Renal cortical epithelial cell (primary cell): ENCODE measurements around the gene ENPP7. TPM values are rescaled to one million over a fixed set of nuclear protein-coding genes. Genes with fewer than 3 reads are reported as not detected.
A peak's percentile ranks its signal among the peaks of the same experiment; 100 is the strongest.
"Not testable (repeated sequence)": the region's sequence is repeated elsewhere in the genome, so short reads cannot be mapped to it uniquely, and the experiment has no call there.

Experiments used
- DNase-seq: peaks from one replicate; pipeline ENCODE4 v3.0.0-alpha.2; 2011; ENCODE audit warnings: low read depth
- total RNA-seq: library from RNA; depleted of rRNA; stranded (reverse); fragments of >200 nt; gene quantifications from 2 replicates; pipeline ENCODE4 v1.2.3, GENCODE V29; 2014

Gene ENPP7
- total RNA-seq, 1 donor from 2014 or later, result not detected

DNA sequence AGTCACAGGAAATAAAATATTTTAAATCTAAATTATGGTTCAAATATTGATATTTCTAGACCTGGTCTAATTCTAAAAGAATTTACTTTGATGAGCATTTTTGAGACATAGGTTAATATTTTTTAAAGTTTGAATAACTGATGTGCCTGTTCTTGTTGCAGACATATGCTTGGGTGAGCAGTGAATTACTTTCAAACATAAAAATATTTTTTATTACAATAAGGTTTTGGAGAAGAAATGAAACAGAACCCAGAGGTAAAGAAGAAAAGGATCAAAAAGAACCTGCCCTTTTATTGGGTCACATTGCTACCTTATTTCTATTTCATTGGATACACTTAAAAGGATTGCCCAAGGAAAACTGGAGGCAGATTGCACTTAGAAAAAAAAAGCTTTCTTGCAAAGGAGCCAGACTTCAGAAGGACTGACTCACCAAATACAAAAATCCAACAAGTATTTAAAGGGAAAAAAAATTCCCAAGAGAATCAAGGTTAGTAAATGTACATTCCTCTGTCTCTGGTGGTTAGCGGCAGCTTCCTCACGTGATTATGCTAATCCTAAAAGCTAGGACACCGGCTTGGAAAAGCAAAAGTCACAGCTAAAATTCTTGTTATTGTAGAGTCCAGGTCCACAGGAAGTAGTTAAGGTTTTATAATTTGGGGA, 18.5 kb downstream of the ENPP7 start:
- peak; percentile 54 for DNase-seq

DNA sequence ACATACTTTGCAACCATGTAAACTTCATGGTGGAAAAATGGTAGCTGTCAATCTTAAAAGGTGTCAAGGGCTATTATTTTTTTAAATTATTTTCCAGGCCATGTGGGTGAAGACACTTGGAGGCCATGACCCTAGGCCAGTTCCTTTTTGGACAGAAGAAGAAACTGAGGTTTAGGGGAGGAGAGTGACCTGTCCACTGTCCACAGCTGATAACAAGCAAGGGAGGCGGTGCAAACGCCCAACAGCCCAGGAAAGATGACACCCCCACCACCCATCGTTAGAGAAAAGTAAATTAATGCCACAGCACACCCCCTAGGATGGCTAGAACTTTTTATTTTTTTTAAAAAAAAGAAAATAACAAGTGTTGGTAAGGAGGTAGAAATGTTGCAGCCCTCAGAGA, 19.2 kb downstream of the ENPP7 start:
- DNase-seq, result no peak

DNA sequence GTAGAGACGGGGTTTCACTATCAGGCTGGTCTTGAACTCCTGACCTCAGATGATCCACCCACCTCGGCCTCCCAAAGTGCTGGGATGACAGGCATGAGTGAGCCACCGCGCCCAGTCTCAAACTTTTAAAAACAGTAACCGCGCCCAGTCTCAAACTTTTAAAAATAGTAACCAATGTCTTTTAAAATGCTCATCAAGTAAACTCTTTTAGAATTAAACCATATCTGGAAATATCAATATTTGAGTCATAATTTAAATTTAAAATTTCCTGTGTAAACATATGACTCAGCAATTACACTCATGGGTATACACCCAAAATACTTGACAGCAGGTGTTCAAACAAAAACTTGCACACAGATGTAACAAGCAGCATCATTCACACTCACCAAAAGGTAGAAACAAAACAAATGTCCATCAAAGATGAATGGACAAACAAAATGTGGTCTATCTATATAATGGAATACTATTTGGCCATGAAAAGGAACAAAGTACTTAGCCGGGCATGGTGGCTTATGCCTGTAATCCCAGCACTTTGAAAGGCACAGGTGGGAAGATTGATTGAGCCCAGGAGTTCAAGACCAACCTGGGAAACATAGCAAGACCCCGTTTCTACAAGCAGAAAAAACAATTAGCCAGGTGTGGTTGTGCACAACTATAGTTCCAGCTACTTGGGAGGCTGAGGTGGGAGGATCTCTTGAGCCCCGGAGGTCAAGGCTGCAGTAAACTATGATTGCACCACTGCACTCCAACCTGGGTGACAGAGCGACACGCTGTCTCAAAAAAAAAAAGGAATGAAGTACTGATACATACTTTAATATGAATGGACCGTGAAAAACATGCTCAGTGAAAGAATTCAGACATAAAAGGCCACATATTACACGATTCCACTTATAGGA, 20.2 kb downstream of the ENPP7 start:
- DNase-seq, result no peak

DNA sequence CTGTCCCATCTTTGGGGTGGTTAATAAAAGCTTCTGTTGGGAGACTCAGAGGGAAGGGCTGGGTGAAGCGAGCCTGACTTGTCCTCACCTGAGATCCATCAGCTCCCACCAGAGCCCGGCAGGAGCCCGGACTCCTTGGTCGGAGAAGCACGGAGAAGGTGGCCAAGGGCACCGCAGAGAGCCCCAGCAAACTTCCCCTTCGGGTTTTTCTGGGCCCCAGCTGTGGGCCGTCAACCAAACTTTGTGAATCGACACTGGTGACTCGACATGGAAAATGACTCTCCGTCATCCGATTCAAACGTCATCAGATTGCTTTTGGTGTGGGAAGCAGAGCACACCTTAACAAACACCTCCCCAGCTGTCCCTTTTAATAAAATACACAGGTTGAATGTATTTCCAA, 21.4 kb downstream of the ENPP7 start:
- no peak for DNase-seq

DNA sequence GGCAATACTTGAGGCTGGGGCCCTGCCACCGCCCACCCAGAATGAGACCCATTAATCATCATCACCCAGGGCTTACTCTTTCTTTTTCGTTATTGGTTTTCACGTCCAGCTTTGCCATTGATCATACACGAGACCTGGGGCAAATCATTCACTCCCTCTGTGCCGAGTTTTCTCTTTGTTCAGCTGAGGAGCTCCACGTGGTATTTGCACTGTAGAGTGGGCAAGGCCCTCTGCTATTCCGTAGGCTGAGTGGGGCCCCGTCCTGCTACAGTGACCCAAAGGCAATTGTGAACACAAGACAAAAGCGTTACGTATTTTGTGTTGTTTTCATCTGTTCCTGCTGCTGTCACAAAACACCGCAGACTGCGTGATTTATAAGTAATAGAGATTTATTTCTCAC, 23.6 kb downstream of the ENPP7 start:
- DNase-seq, result no peak

DNA sequence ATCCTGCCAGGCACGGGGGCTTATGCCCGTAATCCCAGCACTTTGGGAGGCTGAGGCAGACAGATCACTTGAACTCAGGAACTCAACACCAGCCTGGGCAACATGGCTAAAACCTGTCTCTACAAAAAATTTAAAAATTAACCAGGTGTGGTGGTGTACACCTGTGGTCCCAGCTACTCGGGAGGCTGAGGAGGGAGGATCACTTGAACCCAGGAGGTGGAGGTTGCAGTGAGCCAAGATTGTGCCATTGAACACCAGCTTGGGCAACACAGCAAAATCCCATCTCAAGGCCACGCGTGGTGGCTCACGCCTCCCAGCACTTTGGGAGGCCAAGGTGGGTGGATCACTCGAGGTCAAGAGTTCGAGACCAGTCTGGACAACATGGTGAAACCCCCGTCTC, 24.2 kb downstream of the ENPP7 start:
- DNase-seq, result not testable (repeated sequence)

DNA sequence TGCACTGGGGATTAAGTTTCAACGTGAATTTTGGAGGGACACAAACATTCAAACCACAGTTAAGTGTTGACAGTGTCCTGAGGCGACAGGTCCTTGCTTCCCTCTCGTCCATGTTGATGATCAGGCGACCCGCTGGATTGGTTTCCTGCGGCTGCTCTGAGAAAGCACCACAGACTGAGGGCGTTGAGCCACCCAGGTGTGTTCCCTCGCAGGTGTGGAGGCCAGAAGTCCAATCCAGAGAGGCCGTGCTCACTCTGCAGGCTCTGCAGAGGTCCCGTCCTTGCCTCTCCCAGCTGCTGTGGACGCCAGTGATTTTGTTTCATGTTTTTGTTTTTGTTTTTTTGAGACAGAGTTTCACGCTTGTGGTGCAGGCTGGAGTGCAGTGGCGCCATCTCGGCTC, 24.8 kb downstream of the ENPP7 start:
- DNase-seq, result no peak

DNA sequence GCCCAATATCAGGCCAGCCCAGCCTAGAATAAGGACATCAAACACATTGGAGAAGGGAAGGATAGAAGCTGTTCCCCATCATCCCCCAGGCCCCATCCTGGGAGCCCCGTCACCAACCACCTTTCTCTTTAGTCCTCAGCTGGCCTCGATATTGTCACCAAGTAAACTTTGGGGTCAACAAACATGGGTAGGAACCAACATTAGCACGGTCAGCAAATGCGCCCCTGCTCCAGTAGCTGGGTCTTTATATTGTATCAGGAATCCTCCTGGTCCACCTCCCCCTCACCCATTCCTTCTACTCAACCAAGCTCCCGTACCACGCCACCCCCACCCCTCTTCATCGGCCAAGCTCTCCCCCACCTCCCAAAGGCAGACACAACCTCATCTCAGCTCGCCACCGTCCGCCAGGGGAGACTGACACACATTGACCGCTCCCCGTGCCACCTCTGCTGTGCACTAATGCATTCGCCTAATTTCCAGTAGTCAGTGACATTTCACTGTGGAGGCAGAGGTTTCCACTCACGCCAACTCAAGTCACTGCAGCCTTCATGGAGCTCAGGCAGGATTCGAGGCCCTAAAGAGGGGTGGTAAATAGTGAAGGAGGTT, 26.5 kb downstream of the ENPP7 start:
- no peak for DNase-seq

DNA sequence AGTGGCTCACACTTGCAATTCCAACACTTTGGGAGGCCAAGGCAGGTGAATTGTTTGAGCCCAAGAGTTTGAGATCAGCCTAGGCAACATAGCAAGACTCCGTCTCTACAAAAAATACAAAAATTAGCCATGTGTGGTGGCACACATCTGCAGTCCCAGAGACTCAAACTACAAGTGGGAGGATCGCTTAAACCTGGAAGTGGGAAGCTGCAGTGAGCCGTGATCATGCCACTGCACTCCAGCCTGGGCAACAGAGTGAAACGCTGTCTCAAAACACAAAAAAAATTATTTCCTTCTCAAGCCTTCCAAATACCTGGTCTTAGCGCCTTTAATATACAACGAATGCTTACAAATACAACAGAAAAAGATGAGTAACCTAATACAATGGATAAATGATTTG, 27.5 kb downstream of the ENPP7 start:
- no peak for DNase-seq

DNA sequence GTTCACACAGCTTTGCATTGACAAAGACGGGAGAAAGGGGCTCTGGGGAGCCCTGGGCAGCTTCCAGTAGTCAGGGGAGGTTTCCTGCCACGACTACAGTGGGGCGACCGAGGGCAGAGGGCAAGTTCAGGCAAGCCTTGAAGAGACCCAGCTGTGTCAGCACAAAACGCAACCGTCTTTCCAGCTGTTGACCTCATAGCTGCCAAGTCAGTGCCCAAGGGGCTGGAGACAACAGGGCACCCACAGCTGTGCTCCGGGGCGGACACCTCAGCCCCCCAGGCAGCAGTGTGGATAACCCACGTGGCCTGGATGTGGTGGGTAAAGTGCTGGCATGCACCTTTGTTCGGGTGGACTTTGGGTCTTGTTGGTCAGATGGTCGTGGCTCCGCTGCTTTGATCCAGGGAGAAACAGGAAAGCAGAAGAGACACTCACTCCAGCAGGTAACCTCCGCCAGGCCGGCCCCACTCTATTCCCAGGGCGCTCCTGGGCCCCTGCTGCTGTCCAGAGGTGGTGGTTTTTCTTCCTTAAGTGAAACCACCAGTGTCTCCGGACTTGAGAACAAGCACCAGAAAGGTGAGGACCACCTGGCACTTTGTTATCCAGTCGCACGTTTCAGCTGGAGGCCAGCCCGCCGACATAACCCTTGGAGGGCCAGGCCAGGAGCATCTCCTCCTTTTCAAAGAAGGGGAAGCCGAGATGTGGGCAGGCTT, 29.6 kb downstream of the ENPP7 start:
- DNase-seq, result no peak

DNA sequence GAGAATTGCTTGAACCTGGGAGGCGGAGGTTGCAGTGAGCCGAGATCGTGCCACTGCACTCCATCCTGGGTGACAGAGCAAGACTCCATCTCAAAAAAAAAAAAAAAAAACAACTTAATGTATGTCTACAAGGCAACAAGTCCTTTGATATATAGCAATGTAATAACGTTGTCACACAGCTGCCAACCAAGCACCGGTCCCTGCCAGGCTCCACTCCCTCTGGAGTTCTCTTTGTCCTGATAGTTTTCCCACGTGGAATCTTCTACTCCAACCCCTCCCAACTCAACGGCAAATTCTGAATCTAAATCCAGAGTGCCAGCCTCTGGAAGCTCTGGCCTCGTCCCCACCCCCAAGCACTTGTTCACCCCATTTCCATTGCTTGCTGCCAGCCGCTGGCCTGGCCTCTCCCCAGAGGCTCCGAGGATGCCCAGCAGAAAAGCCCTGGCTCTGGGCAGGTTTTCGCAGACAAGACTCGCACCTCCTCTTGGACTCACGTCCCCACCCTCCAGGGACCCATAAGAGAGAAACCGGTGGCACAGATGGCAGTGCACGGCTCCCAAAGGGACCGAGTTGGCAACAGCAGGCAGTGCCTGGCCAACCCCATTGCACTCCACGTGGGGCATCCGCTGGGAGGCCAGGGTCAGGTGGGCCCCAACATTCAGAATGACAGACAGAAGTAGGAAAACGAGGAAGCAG, 31.3 kb downstream of the ENPP7 start:
- DNase-seq, result no peak

DNA sequence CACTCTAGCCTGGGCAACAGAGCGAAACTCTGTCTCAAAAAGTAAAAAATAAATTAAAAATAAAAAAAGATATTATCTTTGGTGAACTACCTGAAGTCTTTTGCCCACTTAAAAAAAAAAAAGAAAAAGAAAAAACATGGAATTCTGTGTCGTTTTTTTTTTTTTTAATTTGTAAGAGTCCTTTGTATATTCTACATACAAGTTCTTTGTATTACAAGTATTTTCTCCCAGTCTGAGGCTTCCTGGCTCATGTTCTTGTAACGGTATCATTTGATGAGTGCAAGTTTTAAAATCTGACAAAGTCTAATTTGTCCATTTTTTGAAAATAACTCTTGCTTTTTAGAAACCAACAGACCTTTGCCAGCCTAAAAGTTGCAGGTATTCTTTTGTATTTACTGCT, 35.0 kb downstream of the ENPP7 start:
- DNase-seq, result no peak

DNA sequence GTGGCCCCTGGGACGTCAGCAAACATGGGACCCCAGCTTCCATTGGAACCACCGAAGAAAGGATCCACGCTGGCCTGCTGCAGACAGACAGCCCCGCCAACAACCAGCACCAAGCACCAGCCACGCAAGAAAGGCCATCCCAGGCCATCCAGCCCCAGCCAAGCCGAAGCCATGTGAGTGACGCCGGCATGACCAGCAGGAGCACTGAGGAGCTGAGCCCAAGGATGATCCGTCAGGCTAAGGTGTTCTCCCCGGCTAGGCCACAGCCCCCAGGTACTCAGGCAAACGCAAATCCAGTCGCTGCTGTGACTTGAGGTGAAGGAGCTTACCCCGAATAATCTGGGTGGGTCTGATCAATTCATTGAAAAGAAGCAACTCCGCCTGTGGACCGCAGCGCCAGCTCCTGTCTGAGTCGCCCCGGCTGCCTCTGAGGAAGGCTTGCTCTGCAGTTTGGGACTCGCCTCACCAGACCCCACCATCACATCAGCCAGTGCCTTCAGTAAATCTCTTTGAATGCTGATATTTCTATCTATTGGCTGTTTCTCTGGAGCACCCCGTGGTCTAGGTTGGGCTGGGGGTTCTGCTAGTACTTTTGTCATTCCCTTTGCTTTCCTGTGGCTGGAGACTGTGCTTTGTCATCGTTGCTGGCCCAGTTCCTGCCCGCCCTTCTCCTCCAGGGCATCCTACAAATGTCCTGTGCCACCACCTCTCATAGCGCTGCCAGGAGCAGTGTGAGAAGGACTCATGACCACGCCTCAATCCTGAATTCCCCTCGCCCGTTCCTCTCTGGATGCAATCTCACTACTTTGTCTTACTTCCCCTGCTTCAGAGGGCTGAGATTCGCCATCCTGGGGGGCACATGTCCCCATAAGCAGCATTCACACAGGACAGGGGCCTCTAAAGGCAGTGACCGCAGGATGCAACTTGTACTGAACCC, 39.1 kb downstream of the ENPP7 start:
- DNase-seq, result no peak

DNA sequence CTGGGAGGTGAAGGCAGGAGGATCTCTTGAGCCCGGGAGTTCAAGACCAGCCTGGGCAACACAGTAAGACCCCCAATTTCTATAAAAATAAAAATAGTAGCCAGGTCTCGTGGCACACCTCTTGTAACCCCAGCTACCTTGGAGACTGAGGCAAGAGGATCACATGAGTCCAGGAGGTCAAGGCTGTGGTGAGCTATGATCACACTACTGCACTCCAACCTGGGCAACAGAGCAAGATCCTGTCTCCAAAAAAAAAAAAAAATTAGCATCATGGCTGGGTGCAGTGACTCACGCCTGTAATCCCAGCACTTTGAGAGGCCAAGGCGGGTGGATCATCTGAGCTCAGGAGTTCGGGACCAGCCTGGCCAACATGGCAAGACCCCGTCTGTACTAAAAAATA, 40.5 kb downstream of the ENPP7 start:
- no peak for DNase-seq

DNA sequence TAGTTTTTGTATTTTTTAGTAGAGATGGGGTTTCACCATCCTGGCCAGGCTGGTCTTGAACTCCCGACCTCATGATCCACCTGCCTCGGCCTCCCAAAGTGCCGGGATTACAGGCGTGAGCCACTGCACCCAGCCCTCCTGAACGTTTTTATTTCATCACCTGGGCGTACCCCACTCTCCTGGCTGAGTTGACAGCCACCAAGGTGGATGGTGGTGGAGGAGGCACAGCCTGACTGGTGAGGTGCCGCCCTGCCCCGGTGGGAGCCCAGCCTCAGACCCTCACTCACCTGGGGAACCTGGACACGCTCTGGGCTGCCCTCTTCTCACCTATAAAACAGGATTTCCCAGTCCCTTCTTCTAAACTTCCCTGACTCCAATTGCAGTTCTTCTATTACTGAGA, 42.0 kb downstream of the ENPP7 start:
- DNase-seq, result not testable (repeated sequence)

DNA sequence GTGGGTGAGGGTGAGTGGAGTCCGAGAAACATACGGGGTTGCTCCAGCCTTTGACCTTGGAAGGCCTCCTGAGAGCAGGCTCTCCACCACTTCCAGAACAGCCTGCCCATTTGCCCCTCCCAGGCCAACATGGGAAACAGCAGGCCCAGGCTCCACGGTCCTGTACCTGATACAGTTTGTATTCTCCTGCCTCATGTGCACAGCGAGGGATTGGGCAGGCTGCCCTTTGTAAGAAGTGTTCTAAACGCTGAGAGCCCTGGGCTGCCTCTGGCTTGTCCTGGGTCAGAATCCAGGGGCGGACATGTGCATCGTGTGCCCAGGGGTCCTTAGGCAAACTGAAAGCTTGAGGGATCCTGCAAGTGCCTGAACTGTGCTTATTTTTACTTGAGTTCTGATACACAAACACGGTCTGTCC, 43.8 kb downstream of the ENPP7 start:
- DNase-seq, result no peak

DNA sequence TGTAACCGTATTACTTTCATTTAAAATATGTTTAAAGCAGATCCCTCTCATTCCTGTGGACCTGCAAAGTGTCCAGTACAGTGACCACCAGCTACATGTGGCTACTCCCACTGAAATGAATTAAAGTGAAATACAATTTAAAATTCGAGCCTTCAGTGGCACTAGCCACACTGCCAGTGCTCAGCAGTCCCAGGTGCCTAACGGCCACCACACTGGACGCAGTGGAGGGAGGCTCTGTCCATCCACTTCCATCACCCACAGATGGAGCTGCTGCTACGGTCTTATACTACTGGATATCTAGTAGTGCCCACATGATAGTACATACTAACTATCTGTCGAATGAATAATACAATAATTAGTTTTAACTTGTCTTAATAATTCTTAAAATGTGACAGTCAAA, 44.9 kb downstream of the ENPP7 start:
- DNase-seq, result no peak

DNA sequence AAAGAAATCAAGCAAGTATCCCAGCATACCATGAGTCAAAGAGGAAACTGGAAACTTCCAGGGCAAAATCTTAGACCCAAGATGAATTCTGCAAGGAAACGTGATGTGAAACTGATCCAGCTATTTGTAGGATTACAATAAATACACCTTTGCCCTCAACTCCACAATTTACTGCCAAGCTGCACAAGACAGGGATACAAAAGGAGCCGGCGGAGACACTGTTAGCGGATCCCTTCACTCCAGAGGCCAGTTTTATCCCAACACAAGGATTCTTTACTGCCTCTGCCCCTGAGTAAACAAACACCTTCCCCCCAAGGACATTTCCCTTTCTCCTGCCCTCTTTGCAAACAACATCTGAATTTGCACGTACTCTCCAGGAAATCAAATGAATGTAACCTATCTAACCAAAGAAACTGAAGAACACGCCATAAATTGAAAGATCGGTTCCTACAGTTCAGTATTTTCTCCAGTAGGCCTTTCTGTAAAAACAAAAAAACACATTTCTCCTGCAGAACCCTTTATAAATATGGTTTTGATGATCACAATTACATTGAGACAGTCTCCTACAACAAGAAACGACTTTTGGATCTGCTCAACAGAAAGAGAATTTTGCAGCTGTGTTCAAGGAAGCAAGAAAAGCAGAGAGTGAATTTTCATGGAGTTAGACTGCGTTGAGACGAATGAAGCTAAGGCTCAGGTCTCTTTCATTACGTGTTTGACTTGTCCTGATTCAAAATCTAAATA, 45.8 kb downstream of the ENPP7 start:
- DNase-seq, result no peak

DNA sequence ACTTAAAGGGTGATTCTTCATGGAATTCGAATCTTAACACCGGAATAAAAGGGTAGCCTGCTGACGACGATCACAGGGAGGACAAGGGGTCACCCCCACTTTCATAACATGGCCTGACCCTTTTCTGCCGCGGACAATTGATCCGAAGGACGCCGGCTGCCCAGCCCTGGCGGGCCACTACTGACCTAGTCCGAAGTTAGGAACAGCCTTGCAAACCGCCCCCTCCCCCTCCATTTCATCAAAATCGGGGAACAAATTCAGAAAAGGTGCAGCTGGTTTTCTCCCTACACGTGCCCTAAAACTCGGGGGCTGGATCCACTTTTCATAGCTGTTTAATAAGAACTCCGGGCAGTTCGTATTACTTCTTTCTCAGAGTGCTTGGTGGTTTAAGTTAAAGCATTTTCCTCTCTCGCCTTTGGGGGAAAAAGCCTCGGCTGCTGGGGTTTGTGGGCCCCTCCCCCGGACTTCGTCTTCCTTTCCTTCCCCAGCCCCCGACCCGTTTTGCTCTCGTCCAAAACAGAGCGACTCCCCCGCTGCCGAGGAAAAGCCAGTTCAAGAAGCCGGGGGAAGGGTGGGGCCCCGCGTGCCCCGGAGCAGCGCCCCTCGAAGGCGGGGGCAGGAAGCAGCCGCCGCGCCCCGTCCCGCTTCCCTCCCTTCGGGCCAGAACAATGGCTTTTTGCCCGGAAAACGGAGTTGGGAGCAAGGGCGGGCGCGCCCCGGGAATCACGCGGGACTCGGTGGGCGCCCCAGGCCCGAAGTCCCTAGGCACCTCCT, 46.6 kb downstream of the ENPP7 start:
- no peak for DNase-seq
